Measurements from ENCODE around the gene FIZ1.

GRCh38 chr19:55615543-55616394 is 16.5 kb upstream of the FIZ1 start:
- TF ChIP-seq SUZ12 (IDR thresholded peaks at IDR 0.05) (no peak), ELF4 (IDR thresholded peaks at IDR 0.05) (no peak), ZNF384 (IDR thresholded peaks at IDR 0.05) (no peak), NFRKB (IDR thresholded peaks at IDR 0.05) (no peak), TARDBP (IDR thresholded peaks at IDR 0.05) (no peak), SP1 (IDR thresholded peaks at IDR 0.05) (no peak), BHLHE40 (IDR thresholded peaks at IDR 0.05; ENCODE audit: borderline replicate concordance) (no peak), FOXM1 (IDR thresholded peaks at IDR 0.05; ENCODE audit: borderline replicate concordance) (no peak), HDGF (IDR thresholded peaks at IDR 0.05; ENCODE audit: borderline replicate concordance) (no peak), CTBP1 (IDR thresholded peaks at IDR 0.05; ENCODE audit: borderline replicate concordance) (no peak), FOXA1 (IDR thresholded peaks at IDR 0.05) (no peak), ARNT (IDR thresholded peaks at IDR 0.05) (no peak), FOXK2 (IDR thresholded peaks at IDR 0.05) (no peak), LEF1 (IDR thresholded peaks at IDR 0.05; ENCODE audit: borderline replicate concordance) (no peak)

All from HEK293T (cell line).